Kidney glomerular epithelial cell (primary cell): Measurements from ENCODE around the gene PTER.

Source experiments
- DNase-seq: peaks from one replicate; lab custom pipeline; 2025; lab: John Stamatoyannopoulos, UW

The PTER gene, protein sequence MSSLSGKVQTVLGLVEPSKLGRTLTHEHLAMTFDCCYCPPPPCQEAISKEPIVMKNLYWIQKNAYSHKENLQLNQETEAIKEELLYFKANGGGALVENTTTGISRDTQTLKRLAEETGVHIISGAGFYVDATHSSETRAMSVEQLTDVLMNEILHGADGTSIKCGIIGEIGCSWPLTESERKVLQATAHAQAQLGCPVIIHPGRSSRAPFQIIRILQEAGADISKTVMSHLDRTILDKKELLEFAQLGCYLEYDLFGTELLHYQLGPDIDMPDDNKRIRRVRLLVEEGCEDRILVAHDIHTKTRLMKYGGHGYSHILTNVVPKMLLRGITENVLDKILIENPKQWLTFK

DNA sequence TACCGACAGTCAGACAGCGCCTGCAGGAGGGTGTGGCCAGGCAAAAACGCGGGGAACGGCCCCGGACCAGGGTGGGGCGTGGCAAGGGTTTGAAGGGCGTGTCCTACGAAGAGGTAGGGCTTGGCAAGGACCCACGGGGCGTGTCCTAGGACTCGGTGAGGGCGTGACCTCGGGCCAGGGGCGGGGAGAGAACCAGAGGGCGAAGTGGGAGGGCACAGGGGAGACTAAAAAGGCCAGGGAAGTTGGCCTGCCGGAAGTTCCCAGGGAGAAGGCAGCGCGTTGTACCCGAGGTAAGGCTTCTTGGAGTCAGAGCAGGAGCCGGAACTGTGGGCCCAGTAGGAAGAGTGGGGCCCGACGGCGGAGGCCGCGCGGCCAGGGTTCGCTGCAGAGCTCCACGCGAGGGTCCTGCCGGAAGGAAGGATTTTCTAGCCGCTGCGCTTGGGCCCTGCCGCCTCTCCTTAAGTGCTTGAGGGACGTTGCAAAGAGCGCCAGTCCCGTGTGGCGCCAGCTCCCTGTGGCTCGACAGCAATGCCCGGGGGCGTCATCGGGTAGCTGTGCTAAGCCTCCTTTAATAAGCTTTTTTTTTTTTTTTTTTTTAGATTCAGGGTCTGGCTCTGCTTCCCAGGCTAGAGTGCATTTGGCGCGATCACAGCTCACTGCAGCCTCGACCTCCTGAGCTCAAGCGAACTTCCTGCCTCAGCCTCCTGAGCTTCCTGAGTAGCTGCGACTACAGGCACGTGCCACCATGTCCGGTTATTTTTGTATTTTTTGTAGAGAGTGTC, at the start of gene PTER:
TSS of gene PTER (plus strand) at position 253 of the 782 bp plus-strand sequence. CDS start 47,375 bp downstream, outside the sequence.
- peak; percentile 87 for DNase-seq

DNA sequence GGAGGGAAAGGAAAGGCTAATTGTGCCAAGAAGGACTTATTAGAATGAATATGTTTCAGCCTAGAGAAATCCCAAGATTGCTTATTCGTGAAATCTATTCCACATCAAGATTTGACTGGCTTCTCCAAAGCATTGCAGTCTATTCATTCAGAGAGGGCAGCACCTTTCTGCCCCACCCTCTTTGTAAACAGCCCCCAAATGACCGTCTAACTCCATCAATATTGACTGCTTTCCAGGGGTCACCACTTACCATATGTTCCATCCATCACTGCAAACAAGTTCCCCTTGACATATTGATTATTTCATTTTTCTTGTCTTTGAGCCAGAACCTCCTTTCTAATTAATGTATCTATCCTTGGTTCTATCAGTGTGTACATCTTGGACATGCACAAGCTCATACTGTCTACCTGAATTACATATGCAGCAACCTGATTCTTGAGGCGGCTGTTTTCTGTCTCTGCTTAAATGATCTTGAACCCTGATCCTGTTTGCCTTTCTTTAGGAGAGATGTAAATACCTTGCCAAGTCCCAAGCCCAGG, 44.2 kb upstream of the PTER start:
- no peak for DNase-seq

DNA sequence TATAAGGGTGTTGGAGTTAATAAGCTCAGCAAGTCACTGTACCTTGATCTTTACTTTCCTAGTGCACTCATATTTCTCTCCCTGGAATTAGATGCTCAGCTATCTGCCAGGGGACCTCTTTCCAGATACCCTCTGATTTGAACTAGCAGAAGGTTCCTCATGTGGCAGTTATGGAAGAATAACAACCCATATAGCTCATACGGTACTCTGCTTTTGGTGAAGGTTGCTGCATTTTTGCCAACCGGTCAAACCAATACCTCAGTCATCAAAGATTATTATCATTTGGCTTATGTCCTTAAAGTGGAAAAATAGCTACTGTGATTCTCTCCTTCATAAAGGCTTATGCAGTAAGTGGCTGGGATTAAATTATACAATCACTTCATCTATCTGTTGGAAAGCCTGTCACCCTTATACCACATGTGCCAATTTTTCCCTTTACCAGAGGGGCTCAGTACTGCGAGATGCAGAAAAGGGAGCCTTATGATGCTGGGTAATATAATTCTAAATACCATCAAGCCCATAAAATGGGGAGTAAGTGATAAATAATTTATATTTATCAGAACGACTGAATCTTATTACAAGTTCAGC, 43.4 kb upstream of the PTER start:
- no peak for DNase-seq

DNA sequence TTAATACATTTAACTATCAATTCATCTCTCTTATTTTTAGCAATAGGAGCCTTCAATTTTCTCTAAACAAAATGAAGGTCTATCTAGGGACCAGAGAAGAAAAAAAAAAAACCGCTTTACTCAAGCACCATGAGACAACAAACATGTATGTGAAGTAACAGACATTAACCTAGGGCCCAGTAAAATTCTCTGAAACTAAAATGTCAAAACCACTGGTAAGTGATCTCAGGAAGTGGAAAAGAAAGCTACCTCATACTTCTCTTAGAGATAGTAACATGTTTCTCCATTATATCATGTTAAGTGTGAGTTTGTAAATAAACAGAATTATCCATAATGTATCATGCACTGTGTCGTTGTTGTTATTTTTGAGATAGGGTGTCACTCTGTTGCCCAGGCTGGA, 35.4 kb upstream of the PTER start:
- DNase-seq = no peak

DNA sequence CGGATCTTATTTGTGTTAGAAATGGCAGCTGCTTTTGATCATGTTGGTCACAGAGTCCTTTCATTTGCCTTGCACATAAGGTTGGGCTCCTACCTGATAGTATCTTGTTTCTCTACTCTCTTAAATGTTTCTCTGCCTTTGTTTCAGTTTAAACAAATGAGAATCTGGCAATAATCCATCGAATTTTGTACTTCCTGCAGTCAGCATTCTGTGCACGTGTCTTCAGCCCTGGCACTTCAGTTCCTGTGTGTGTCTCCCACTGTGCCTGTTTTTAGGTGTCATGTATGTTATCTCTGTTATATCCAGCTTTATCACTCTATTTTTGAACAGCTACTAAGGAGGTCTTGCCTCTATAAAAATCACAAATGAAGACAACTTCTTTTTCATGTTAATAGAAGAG, 28.4 kb upstream of the PTER start:
- DNase-seq = no peak

DNA sequence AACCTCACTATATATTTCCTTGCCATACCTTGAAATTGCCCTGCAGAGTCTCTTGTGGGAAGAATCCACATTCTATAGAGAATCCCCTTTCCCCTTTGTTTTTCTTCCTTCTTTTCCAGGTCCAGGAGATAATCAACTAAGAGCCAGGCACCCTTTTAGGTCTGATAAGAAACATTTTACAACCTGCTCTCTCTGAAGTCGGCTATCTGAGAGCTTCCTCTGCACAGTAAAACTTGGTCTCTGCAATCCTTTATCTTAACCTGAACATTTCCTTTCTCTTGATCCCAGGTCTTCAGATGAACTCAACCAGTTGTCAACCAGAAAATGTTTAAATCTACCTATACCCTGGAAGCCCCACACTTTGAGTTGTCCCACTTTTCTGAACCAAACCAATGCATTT, 19.5 kb upstream of the PTER start:
- no peak for DNase-seq

DNA sequence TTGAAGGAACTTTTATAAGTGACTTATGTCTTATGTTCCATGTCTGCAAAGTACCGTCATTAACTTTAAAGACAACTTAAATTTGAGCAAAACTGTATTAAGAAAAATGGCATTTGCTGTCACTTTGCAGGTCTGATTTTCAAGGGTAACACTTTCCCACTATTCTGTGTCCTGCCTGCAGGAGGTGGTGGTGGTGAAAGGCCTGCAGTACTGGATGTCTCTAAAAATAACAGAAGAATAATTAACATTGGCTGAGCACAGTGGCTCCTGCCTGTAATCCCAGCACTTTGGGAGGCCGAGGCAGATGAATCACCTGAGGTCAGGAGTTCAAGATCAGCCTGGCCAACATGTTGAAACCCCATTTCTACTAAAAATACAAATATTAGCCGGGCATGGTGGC, 13.2 kb upstream of the PTER start:
- DNase-seq = no peak

DNA sequence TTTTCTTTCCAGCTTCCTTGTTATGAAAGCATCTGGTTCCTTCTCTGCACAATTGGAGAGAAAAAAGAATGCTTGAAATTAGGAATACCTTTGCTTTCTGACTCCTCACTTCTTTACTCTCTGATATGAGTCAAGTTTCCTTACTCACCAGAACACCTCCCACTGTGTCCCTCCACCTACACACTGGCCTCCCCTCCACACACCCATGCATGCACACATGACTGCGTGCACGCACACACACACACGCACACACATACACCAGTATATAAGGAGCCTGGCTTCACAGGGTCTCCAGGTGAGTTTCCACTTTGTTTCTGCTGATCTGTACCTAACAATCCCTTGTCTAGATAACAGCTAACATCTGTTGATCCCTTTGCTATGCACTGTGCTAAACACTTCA, 11.4 kb upstream of the PTER start:
- DNase-seq = no peak

DNA sequence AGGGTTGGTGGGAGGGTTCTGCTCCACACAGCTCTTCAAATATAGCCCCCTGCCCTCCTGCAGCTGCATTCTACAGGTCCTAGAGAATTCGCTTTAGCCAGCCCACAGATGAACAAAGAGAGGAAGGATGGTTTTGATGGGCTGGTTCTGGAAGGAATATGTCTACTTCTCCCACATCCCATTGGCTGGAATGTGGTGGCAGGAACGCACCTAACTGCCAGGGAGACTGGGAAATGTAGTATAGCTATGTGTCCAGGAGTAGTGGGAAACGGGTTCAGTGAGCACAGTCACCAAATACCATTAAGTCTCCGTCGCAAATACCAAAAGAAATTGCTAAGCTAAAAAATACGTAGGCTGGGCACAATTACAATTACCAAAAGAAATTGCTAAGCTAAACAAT, 7.3 kb upstream of the PTER start:
- DNase-seq = no peak

DNA sequence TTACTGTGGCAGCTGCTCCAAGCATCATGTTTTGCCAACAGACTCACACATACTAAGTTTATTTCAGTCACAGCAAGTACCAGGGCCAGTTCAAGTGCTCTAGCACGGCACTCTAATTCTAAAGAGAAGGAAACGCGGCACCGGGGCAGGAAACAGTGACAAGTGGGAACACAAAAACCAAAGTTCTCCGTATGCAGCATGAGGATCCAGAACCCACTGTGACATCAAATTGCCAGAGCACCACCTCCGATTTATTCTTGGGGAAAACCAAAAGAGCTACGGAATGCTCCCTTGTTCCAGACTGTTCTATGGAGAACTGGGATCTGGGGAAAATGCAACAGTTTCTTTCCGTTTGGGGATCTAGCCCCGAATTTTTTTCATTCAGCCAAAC, 448 bp upstream of the PTER start:
- DNase-seq = no peak

DNA sequence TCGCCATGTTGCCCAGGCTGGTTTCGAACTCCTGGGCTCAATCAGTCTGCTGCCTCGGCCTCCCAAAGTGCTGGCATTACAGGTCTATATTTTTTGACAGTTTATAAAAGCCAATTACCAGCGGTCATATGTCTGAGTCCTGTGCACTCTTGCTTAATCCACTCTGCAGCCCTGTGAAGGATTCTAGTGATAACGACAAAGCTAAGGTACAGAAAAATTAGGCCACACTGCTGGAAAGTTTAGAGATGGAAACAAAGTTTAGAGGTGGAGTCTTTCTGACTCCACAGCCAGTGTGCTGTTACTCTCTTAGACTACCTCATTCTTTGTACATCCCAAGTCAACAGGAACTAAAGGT, 707 bp downstream of the PTER start:
- no peak for DNase-seq

DNA sequence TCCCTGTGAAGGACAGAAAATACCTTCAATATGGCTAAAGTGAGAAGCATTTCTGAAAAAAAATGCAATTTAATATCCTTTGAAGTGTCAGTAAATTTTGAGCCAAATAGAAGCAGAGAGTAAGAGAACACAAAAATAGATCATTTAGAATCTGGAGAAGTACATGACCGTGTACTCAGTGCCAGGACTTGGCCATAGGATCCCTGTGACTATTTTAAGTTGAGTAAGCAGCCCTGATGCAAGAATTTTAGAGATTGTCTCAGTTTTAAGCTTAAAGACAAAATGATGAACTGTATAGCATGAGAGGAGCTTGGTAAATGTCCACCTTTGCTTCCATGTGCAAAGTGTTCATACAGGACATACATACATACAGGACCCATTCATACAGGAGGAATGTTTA, 2.5 kb downstream of the PTER start:
- DNase-seq = no peak

DNA sequence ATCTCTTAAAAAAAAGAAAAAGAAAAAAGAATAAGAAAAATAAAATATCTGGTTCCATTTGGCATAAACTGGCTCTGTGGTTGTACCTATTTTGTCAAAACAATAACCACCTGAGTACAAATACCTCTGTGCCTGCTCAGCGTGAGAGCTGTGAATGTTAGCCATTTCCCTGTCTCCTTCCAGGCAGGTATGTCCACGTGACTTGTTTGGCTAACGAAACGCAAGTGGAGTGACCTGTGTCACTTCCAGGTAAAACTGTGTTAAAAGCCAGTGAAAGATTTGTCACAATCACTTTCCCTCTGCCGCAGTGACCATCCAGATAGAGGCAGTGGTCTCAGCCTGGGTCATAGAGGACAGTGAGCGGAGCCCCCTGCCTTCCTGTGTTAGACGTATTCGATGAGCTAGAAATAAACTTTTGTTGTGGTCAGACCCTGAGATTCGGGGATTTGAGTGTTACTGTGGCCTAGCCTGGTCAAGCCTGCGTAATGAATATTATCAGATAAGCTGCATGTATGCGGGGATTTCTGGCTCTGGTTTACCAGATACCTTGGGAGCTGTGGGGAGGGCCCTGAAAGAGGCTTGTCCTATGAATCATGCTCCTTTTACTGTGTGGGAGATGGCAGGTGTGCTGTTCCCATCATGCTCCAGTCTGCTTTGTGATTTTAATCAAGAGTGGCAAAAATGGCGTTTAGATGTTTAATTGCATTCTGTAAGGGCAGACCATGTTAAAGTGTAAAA, 3.8 kb downstream of the PTER start:
- DNase-seq = peak; percentile 56

DNA sequence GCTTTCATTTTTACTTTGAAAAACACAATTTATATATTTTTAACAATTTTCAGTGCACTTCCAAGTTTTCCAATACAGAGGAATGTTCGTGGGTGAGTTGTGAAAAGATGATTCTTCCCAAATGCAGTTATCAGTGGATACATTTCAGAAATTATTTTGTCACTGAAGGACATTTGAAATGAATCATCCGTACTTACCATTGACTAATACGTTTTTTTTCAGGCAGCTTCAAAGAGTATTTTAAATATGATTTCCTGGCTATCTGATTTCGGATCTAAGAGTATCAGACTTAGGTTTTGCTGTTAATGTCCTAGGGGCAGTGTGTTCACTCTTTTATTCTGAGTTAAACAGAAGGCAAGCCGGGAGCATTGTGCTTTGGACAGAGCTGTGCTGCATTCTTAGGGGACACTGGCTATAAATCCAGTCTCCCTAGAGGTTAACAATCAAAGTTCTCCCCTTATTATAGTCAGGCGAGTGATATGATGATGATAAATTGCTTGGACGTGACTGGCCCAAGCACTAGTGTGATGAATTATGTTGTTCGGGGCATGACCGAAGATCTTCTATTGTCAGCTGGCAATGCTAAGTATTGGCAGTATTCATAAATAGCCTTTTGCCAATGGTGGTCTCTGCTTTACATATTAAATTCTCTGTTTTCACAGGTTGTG, 4.5 kb downstream of the PTER start:
- peak; percentile 47 for DNase-seq

DNA sequence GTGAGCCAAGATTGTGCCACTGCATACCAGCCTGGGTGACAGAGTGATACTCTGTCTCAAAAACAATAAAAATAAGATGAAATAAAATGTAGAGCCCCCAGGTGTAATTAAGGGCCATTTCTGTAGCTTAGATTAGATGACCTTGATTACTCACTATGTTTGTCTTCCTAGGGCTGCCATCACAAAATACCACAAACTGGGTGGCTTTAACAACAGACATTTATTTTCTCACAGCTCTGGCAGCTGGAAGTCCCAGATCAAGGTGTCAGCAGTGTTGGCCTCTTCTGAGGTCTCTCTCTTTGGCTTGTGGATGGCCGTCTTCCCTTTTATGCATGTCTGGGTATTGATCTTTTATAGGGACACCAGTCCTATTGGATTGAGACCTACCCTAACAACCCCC, 6.1 kb downstream of the PTER start:
- no peak for DNase-seq

DNA sequence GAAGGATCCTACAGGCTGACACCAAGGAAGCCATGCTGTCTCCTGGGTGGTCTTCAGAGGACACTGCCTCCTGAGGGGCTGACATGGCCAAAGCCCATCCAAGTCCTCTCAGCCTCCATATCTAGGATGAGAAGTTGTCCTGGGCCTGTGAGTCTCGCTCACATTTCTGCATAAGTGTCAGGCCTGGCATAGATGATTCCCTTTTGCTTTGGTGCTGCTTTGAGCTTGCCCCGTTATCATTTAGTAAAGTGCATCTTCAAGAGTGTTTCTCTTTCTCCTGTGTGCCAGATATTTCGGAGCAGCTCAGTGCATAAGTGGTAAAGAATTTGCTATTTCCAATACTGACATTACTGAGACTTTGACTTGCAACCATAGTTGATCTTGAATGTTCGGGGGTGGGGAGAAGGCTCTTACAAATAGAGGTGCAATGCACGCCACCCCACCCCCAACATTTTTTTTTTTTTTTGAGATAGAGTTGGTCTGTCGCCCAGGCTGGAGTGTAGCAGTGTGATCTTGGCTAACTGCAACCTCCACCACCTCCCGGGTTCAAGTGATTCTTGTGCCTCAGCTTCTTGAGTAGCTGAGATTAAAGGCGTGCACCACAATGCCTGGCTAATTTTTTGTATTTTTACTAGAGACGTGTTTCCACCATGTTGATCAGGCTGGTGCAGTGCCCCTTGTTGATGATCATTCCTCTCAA, 9.1 kb downstream of the PTER start:
- DNase-seq = no peak

DNA sequence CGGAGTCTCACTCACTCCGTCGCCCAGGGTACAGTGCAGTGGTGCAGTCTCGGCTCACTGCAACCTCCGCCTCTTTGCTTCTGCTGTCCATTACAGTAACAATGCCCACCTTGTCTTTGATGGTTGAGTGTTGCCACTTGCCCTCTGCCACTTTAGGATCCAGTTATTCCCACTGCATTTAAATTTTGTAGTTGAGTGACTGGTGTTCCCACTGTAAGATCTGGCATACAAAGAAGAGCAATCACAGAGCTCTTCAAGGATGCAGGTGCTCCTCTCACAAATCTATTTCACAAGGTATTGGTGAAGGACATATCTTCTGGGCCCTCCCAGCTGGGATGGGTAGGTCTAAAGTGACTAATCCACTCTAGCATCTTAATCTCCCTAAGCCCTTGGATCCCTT, 12.6 kb downstream of the PTER start:
- DNase-seq = no peak

DNA sequence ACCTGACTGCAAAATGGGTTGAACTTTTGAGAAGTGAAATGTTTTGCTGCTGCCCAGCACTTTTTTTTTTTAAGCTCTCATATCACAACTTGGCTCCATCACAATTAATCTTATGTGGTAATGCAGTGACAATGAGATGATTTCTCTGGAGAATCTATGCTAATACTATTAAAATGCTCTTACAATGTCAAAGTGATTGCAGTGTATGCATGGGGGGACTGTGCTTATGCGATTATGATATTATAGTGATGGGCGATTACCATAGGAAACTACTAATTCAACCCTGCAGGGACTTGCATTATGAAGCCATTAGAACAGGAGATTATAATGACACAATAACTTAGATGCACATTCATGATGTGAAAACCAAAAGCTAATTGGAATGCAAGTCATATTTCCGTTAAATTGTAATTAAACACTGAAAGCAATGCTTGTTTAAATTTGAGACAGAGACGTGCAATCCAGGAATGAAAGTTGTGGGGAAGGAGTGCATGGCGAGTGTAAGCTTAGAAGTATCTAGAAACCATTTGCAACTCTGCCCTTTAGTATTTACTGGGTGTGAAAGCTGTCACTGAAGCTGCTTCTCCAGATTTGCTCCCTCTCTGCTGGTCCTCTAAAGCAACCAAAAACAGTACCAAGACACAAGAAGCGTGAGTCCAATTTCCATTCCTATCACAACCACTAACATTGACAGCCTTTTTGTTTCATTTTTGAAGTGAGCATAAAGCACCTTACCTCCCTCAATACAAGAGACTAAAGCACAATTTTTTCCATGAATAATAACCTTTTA, 21.6 kb downstream of the PTER start:
- DNase-seq = no peak

DNA sequence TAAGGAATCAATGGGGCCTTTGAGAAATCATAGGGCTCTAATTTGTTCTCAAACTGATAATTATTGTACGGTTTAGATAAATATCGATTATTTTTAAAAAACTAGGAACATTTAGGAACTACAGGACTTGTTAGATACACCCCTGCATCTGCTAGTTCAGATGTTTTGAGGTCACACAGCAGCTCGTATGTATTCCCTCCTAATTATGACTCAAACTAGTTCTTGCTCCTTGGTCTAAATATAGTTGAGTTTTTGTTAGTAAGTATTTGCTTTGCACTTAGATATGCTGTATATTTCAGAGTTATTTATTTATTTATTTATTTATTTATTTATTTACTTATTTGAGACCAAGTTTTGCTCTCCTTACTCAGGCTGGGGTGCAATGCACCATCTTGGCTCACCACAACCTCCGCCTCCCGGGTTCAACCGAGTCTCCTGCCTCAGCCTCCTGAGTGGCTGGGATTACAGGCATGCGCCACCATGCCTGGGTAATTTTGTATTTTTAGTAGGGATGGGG, 22.7 kb downstream of the PTER start:
- no peak for DNase-seq

DNA sequence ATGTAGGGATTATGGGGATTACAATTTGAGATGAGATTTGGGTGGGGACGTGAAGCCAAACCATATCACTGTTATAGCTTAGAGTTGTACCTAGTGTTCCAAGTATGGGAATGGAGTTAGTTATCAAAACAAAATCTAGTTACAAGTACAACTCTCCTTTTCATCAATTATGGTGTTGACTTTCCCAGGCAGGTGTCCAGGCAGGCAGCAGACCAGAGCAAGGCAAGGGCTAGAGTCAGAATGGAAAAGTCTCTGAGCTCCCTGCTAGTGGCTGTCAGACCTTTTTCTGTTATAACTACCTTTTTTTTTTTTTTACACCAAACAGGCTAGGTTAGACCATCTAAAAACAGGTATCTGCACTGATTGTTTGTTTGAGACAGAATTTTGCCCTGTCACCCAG, 29.2 kb downstream of the PTER start:
- no peak for DNase-seq
